ENCODE results near the gene GLIPR1.

DNA sequence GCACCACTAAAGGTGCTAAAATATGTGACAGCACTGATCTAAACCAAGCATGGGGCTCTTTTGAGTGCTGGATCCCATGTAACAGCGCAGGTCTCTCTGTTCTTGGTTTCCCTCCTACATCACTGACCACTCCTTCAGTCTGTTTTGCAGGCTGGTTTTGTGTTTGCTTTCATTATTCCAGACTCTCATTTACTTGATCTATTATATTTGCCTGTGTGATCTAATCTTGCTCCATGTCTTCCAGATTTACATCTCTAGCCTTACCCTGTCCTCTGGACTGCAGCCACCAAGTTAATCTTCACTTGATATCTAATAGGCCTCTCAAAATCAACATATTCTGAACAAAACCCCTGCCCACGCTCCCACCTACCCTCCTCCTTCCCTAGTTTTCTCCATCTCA is 8.6 kb downstream of the GLIPR1 start:
- no peak for TF ChIP-seq MYC (IDR thresholded peaks at IDR 0.05; ENCODE audit: low read depth, low read length)
- TF ChIP-seq CTCF (IDR thresholded peaks at IDR 0.05; ENCODE audit: extremely low read depth in 1 of 2, insufficient read depth in 1 of 2, low read depth in 1 of 2, low read length in 2 of 2): no peak
- no peak for TF ChIP-seq EZH2 (IDR thresholded peaks at IDR 0.05; ENCODE audit: borderline replicate concordance, low read depth, low read length, severe bottlenecking)
- no peak for TF ChIP-seq POLR2A (IDR thresholded peaks at IDR 0.05; ENCODE audit: low read depth, low read length)
- TF ChIP-seq POLR2AphosphoS5 (IDR thresholded peaks at IDR 0.05; ENCODE audit: insufficient read depth, low read depth, low read length): no peak
- TF ChIP-seq, protein P1, sequence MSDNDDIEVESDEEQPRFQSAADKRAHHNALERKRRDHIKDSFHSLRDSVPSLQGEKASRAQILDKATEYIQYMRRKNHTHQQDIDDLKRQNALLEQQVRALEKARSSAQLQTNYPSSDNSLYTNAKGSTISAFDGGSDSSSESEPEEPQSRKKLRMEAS (IDR thresholded peaks at IDR 0.05; ENCODE audit: insufficient read depth, insufficient read length): no peak
